ENCODE results near the gene GLRB. TPM values are rescaled to one million over a fixed set of nuclear protein-coding genes. Genes with fewer than 3 reads are reported as not detected.

Gene GLRB
- total RNA-seq, 1 donor from 2014 or later = 2.6 TPM

- no peak for DNase-seq (ENCODE audit: low read depth)
- H3K27me3 ChIP-seq (ENCODE audit: control insufficient read depth, insufficient read depth, low read length) = no peaks in the 10 kb centered on the region
- TF ChIP-seq, protein P1, sequence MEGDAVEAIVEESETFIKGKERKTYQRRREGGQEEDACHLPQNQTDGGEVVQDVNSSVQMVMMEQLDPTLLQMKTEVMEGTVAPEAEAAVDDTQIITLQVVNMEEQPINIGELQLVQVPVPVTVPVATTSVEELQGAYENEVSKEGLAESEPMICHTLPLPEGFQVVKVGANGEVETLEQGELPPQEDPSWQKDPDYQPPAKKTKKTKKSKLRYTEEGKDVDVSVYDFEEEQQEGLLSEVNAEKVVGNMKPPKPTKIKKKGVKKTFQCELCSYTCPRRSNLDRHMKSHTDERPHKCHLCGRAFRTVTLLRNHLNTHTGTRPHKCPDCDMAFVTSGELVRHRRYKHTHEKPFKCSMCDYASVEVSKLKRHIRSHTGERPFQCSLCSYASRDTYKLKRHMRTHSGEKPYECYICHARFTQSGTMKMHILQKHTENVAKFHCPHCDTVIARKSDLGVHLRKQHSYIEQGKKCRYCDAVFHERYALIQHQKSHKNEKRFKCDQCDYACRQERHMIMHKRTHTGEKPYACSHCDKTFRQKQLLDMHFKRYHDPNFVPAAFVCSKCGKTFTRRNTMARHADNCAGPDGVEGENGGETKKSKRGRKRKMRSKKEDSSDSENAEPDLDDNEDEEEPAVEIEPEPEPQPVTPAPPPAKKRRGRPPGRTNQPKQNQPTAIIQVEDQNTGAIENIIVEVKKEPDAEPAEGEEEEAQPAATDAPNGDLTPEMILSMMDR (IDR thresholded peaks at IDR 0.05; ENCODE audit: insufficient read depth, low read length, severe bottlenecking) = no peak
- FAIRE-seq = no peak
- no peak overlapping the region for H3K4me3 ChIP-seq (ENCODE audit: low read depth, low read length)
- H3K36me3 ChIP-seq (ENCODE audit: control insufficient read depth, insufficient read depth, low read length) = no peaks in the 10 kb centered on the region
Measured at GRCh38 chr4:157099506-157099905, 23.6 kb downstream of the GLRB start.

- DNase-seq (ENCODE audit: low read depth) = no peak
- FAIRE-seq = no peak
- Histone ChIP-seq H3K36me3 (ENCODE audit: control insufficient read depth, insufficient read depth, low read length) (no peaks in the 10 kb centered on the region), H3K4me3 (ENCODE audit: low read depth, low read length) (no peak overlapping the region), H3K27me3 (ENCODE audit: control insufficient read depth, insufficient read depth, low read length) (no peaks in the 10 kb centered on the region)
- TF ChIP-seq, protein P1 (IDR thresholded peaks at IDR 0.05; ENCODE audit: insufficient read depth, low read length, severe bottlenecking) = no peak
Measured at GRCh38 chr4:157104541-157104940, 28.6 kb downstream of the GLRB start.

DNA sequence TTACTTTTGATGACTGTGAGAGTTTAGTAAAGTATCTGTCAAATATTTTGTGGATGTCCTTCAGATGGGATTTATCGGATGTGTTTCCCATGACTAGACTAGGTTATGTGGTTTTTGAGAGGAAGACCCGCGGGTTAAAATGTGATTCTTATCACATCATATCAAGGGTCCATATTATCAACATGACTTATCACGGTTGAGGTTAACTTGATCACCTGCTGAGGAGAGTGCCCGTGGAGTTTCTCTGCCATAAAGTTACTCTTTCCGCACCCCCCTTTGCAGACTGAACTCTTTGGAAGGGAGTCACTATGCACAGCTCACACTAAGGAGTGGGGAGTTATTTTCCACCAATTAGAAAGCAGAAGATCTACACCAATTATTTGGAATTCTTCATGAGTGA lies 38.7 kb downstream of the GLRB start:
- TF ChIP-seq, protein P1 (IDR thresholded peaks at IDR 0.05; ENCODE audit: insufficient read depth, low read length, severe bottlenecking) = no peak
- FAIRE-seq (no peak), DNase-seq (ENCODE audit: low read depth) (no peak)
- Histone ChIP-seq H3K36me3 (ENCODE audit: control insufficient read depth, insufficient read depth, low read length) (no peaks in the 10 kb centered on the region), H3K27me3 (ENCODE audit: control insufficient read depth, insufficient read depth, low read length) (no peaks in the 10 kb centered on the region), H3K4me3 (ENCODE audit: low read depth, low read length) (no peak overlapping the region)

DNA sequence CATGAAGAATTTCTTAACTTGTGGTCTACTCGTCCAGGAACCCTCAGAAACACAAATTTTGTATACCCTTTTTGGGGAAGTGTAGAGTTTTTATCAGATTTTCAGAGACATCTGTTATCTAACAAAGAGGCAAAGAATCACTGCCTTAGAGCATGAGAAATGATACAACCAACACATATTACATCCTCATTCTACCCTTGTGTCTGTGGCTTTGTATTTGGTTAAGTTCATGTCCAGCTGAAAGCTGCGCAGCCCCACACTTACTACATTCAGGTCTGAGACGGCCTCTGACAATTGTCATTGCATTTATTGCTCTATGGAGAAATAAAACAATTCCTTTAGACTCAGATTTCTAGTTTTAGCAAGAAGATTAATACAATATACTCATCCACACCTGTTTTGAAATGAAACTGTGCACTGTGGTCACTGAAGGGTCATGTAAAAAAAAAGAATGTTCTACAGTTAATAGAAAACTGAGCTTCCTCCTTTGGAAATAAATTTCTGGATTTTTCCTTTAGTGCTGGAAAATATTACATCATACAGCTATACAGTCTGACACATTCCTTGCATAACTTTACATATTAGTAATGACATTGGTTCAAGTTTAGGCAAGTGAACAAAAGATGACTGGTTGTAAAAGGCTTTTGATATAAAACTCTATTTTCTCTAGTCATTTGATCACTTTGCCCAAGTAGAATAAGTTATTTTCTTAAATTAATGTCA lies 39.8 kb downstream of the GLRB start:
- H3K27me3 ChIP-seq (ENCODE audit: control insufficient read depth, insufficient read depth, low read length) = no peaks in the 10 kb centered on the region
- DNase-seq (ENCODE audit: low read depth) = peak; percentile 92
- no peaks in the 10 kb centered on the region for H3K36me3 ChIP-seq (ENCODE audit: control insufficient read depth, insufficient read depth, low read length)
- H3K4me3 ChIP-seq (ENCODE audit: low read depth, low read length) = no peak overlapping the region
- FAIRE-seq = no peak
- TF ChIP-seq, protein P1 (IDR thresholded peaks at IDR 0.05; ENCODE audit: insufficient read depth, low read length, severe bottlenecking) = no peak

DNA sequence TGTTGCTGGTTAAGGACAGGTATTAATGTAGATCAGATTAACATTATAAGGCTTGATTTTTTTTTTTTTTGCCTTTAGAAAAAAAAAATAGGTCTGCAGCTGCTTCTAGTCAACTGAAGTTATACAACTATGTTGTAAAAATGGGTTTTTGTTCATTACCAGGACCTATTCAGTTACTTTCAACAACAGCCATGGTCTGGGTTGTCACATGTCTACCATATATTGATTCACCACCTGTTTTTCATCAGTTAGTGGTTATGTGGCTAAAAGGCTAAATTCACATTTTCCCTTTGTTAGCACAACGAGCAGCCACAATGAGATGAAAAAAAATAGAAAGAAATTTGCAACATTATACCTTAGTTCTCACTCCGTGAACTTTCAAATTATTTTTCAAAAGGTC lies 45.5 kb downstream of the GLRB start:
- TF ChIP-seq, protein P1 (IDR thresholded peaks at IDR 0.05; ENCODE audit: insufficient read depth, low read length, severe bottlenecking) = no peak
- Histone ChIP-seq H3K36me3 (ENCODE audit: control insufficient read depth, insufficient read depth, low read length) (no peaks in the 10 kb centered on the region), H3K4me3 (ENCODE audit: low read depth, low read length) (no peak overlapping the region), H3K27me3 (ENCODE audit: control insufficient read depth, insufficient read depth, low read length) (no peaks in the 10 kb centered on the region)
- DNase-seq (ENCODE audit: low read depth) (no peak), FAIRE-seq (no peak)

GRCh38 chr4:157127571-157127970 lies 51.6 kb downstream of the GLRB start:
- DNase-seq (ENCODE audit: low read depth) (no peak), FAIRE-seq (no peak)
- Histone ChIP-seq H3K27me3 (ENCODE audit: control insufficient read depth, insufficient read depth, low read length) (no peaks in the 10 kb centered on the region), H3K4me3 (ENCODE audit: low read depth, low read length) (no peak overlapping the region), H3K36me3 (ENCODE audit: control insufficient read depth, insufficient read depth, low read length) (no peaks in the 10 kb centered on the region)
- TF ChIP-seq, protein P1 (IDR thresholded peaks at IDR 0.05; ENCODE audit: insufficient read depth, low read length, severe bottlenecking) = no peak
